ENCODE measurements around the gene MACROD2.

MACROD2 gene

DNA sequence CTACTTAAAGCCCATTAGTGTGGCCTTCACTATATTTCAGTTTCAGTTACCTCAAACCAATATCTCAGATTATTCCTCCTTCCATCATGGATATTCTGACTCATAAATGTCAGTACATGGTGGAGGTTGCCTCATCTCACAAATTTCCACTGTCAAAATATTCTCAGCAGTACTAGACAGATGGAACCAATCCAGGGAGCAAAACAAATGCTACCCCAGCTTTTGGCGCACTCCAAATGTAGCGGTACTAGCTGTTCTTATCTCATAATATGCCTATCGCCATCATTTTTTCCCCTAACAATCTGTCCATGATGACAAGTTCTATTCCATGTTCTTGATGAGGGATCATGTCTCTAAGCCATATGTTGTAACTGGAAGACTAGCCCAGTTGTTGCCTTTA, 1551.8 kb downstream of the MACROD2 start (continued):
- TF ChIP-seq, protein P1, sequence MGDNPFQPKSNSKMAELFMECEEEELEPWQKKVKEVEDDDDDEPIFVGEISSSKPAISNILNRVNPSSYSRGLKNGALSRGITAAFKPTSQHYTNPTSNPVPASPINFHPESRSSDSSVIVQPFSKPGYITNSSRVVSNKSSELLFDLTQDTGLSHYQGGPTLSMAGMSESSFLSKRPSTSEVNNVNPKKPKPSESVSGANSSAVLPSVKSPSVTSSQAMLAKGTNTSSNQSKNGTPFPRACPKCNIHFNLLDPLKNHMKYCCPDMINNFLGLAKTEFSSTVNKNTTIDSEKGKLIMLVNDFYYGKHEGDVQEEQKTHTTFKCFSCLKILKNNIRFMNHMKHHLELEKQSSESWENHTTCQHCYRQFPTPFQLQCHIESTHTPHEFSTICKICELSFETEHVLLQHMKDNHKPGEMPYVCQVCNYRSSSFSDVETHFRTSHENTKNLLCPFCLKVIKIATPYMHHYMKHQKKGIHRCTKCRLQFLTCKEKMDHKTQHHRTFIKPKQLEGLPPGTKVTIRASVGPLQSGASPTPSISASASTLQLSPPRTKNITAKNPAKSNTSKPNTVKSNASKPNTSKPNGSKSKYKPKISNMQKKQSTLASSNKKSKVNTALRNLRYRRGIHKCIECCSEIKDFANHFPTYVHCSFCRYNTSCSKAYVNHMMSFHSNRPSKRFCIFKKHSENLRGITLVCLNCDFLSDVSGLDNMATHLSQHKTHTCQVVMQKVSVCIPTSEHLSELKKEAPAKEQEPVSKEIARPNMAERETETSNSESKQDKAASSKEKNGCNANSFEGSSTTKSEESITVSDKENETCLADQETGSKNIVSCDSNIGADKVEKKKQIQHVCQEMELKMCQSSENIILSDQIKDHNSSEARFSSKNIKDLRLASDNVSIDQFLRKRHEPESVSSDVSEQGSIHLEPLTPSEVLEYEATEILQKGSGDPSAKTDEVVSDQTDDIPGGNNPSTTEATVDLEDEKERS (tag by site-specific recombination; IDR thresholded peaks at IDR 0.05), result no peak
- TF ChIP-seq ZNF239 (tag by site-specific recombination; IDR thresholded peaks at IDR 0.05), result no peak
- no peak for TF ChIP-seq GLIS2 (tag by site-specific recombination; IDR thresholded peaks at IDR 0.05)
- TF ChIP-seq ZNF530 (tag by site-specific recombination; IDR thresholded peaks at IDR 0.05; ENCODE audit: low read depth), result no peak
- TF ChIP-seq ZNF19 (tag by site-specific recombination; IDR thresholded peaks at IDR 0.05; ENCODE audit: low read depth), result no peak
- TF ChIP-seq, protein P2, sequence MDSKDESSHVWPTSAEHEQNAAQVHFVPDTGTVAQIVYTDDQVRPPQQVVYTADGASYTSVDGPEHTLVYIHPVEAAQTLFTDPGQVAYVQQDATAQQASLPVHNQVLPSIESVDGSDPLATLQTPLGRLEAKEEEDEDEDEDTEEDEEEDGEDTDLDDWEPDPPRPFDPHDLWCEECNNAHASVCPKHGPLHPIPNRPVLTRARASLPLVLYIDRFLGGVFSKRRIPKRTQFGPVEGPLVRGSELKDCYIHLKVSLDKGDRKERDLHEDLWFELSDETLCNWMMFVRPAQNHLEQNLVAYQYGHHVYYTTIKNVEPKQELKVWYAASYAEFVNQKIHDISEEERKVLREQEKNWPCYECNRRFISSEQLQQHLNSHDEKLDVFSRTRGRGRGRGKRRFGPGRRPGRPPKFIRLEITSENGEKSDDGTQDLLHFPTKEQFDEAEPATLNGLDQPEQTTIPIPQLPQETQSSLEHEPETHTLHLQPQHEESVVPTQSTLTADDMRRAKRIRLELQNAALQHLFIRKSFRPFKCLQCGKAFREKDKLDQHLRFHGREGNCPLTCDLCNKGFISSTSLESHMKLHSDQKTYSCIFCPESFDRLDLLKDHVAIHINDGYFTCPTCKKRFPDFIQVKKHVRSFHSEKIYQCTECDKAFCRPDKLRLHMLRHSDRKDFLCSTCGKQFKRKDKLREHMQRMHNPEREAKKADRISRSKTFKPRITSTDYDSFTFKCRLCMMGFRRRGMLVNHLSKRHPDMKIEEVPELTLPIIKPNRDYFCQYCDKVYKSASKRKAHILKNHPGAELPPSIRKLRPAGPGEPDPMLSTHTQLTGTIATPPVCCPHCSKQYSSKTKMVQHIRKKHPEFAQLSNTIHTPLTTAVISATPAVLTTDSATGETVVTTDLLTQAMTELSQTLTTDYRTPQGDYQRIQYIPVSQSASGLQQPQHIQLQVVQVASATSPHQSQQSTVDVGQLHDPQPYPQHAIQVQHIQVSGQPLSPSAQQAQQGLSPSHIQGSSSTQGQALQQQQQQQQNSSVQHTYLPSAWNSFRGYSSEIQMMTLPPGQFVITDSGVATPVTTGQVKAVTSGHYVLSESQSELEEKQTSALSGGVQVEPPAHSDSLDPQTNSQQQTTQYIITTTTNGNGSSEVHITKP (tag by site-specific recombination; IDR thresholded peaks at IDR 0.05), result no peak
- TF ChIP-seq ZNF558 (tag by site-specific recombination; IDR thresholded peaks at IDR 0.05), result no peak
- no peak for TF ChIP-seq ZNF560 (tag by site-specific recombination; IDR thresholded peaks at IDR 0.05; ENCODE audit: borderline replicate concordance)
- TF ChIP-seq SP7 (tag by site-specific recombination; IDR thresholded peaks at IDR 0.05), result no peak

DNA sequence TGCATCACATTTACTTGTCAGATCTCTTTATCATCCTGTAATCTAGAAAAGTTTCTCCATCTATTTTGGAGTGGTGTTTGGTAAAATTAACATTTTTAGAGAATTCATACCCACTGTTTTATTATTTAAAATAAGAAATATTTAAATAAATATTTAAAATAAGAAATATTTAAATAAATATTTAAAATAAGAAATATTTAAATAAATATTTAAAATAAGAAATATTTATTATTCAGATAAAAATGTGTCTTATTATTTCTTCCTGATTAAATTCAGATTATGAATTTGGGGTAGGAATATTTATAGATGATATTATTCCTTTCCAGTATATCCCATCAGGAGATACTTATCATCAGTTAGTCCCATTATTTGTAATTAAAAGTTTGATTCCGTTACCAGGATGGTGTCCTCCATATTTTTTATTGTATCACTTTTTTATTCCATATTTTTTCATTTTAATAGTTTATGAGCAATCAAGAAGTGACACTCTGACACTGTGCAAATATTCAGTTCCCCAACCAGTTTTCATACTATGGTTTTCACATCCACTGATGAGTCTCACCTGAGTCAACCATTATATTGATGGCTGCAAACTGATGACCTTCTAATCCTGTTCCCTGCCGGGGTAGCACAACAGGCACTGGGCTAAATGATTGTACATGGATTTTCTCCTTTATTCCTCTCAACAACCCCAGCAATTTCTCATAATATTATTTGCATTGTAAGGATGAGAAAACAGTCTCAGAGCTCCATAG, 1555.0 kb downstream of the MACROD2 start:
- Histone ChIP-seq H3K4me1 (ENCODE audit: control insufficient read depth, insufficient read depth, low read length) (no peaks in the 10 kb centered on the region), H3K36me3 (ENCODE audit: control insufficient read depth in 2 of 2, insufficient read depth in 1 of 2, low read length in 2 of 2) (no peaks in the 10 kb centered on the region), H3K27ac (ENCODE audit: extremely low read depth, low read depth, low read length) (no peak overlapping the region), H3K4me3 (ENCODE audit: low read depth, low read length) (no peak overlapping the region), H3K9me3 (ENCODE audit: control insufficient read depth, insufficient read depth, low read depth, low read length) (no peaks in the 10 kb centered on the region)
- POLR2A ChIA-PET, result no interaction called here
- CTCF ChIA-PET, result no interaction called here
- no peak for TF ChIP-seq TRIM28 (IDR thresholded peaks at IDR 0.05; ENCODE audit: borderline replicate concordance, low read length)

DNA sequence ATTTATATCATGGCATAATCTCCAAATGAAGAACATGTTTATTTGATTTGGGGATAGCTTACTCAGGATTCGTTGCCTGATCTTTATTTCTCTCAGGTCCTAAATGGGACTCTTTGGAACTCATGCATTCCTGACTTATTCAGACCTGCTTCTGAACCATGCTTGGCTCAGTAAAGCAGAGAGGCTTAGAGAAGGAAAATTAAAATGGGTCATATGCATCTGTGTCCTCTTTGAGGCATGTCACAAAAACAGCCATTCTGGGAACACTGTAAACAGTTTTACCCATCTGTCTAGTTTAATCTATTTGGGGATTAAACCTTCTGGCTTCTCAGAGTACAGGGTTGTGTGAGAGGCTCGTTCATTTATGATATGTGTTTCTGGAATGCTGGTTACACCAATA, 1560.6 kb downstream of the MACROD2 start:
- Histone ChIP-seq H3K9me3 (ENCODE audit: control insufficient read depth, insufficient read depth, low read depth, low read length) (no peaks in the 10 kb centered on the region), H3K4me3 (ENCODE audit: low read depth, low read length) (no peak overlapping the region), H3K4me1 (ENCODE audit: control insufficient read depth, insufficient read depth, low read length) (no peaks in the 10 kb centered on the region), H3K27ac (ENCODE audit: extremely low read depth, low read depth, low read length) (no peak overlapping the region), H3K36me3 (ENCODE audit: control insufficient read depth in 2 of 2, insufficient read depth in 1 of 2, low read length in 2 of 2) (no peaks in the 10 kb centered on the region)
- ChIA-PET POLR2A (no interaction called here), CTCF (interaction anchor here (0.8 kb wide), 1 partner anchor 10 kb away, joined by 4 read pairs; no protein-coding TSS in a partner anchor)
- TF ChIP-seq ZNF112 (tag by site-specific recombination; IDR thresholded peaks at IDR 0.05) (no peak), ZNF354C (tag by site-specific recombination; IDR thresholded peaks at IDR 0.05; ENCODE audit: borderline replicate concordance, low read depth) (no peak), ZNF426 (tag by site-specific recombination; IDR thresholded peaks at IDR 0.05) (no peak), ZNF48 (tag by site-specific recombination; IDR thresholded peaks at IDR 0.05) (no peak), ZNF544 (tag by site-specific recombination; IDR thresholded peaks at IDR 0.05) (no peak), ZNF529 (tag by site-specific recombination; IDR thresholded peaks at IDR 0.05; ENCODE audit: insufficient replicate concordance) (no peak), ZBTB7A (tag by site-specific recombination; IDR thresholded peaks at IDR 0.05; ENCODE audit: low read depth) (no peak), ZNF585B (tag by site-specific recombination; IDR thresholded peaks at IDR 0.05) (no peak)
- TF ChIP-seq, protein P3, sequence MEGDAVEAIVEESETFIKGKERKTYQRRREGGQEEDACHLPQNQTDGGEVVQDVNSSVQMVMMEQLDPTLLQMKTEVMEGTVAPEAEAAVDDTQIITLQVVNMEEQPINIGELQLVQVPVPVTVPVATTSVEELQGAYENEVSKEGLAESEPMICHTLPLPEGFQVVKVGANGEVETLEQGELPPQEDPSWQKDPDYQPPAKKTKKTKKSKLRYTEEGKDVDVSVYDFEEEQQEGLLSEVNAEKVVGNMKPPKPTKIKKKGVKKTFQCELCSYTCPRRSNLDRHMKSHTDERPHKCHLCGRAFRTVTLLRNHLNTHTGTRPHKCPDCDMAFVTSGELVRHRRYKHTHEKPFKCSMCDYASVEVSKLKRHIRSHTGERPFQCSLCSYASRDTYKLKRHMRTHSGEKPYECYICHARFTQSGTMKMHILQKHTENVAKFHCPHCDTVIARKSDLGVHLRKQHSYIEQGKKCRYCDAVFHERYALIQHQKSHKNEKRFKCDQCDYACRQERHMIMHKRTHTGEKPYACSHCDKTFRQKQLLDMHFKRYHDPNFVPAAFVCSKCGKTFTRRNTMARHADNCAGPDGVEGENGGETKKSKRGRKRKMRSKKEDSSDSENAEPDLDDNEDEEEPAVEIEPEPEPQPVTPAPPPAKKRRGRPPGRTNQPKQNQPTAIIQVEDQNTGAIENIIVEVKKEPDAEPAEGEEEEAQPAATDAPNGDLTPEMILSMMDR (tag by site-specific recombination; IDR thresholded peaks at IDR 0.05), result no peak
- TF ChIP-seq, protein P4, sequence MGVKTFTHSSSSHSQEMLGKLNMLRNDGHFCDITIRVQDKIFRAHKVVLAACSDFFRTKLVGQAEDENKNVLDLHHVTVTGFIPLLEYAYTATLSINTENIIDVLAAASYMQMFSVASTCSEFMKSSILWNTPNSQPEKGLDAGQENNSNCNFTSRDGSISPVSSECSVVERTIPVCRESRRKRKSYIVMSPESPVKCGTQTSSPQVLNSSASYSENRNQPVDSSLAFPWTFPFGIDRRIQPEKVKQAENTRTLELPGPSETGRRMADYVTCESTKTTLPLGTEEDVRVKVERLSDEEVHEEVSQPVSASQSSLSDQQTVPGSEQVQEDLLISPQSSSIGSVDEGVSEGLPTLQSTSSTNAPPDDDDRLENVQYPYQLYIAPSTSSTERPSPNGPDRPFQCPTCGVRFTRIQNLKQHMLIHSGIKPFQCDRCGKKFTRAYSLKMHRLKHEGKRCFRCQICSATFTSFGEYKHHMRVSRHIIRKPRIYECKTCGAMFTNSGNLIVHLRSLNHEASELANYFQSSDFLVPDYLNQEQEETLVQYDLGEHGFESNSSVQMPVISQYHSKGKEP (tag by site-specific recombination; IDR thresholded peaks at IDR 0.05), result no peak
